ENCODE data around the gene SMIM20. TPM values are rescaled to one million over a fixed set of nuclear protein-coding genes. Genes with fewer than 3 reads are reported as not detected.

SMIM20 gene
- polyA plus RNA-seq, 1 donor from 2014 or later: 19.1 TPM

DNA sequence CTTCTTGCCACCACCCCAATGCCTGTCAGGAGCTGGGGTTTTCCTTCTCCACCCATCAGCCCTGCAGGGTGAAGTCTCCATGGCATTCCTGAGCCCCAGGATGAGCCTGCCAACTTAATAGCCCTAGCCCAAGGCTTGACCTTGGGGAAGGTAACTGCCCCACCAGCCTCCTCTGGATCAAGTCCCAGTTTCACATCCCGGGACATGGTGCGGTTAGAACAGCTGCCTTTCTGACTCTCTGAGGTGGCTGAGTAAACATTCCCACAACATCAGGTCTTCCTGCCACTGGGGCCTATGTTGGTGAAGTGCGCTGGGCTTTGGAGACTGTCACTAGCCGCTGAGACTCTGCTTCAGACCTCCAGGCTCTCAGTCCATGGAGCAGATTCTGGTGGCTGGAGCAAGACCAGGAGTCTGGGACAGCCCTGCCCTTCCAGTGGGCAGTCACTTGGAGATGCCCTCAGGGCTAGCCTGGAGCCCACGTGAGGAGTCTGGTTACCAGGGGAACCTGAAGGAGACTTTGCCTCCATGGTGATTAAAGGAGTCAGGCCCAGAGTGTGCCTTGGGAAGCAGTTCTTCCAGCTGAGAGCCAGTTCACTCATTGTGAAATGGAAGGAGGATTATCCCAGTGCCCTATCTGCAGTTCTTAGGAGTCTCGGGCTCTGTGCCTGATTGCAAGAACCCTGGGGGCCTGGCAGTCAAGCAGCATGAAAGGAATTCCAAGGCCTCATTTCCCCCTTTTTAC lies 56.8 kb downstream of the SMIM20 start:
- Histone ChIP-seq H3K27me3 (ENCODE audit: insufficient read depth, low read depth, low read length) (no peaks in the 10 kb centered on the region), H2AFZ (ENCODE audit: low read depth, low read length) (no peak overlapping the region), H3K9me3 (ENCODE audit: low read length) (no peaks in the 10 kb centered on the region), H3K27ac (ENCODE audit: low read length) (peak overlapping the region; percentile 82), H3K4me2 (ENCODE audit: low read length) (no peak overlapping the region), H3F3A (ENCODE audit: insufficient read depth, low read length, poor library complexity, severe bottlenecking) (no peaks in the 10 kb centered on the region), H3K36me3 (ENCODE audit: insufficient read depth, low read length) (no peaks in the 10 kb centered on the region), H4K20me1 (ENCODE audit: insufficient read depth) (no peaks in the 10 kb centered on the region), H3K9ac (ENCODE audit: low read length) (peak overlapping the region; percentile 36), H3K79me2 (replicated peaks; ENCODE audit: insufficient read depth, low read length) (no peaks in the 10 kb centered on the region), H3K9me2 (ENCODE audit: insufficient read depth, low read length) (no peaks in the 10 kb centered on the region), H3K4me3 (ENCODE audit: low read length) (peak overlapping the region; percentile 40)
- TF ChIP-seq EP300 (conservative IDR thresholded peaks at IDR 0.05; ENCODE audit: poor library complexity, severe bottlenecking) (no peak), RAD21 (conservative IDR thresholded peaks at IDR 0.05) (no peak), MXI1 (conservative IDR thresholded peaks at IDR 0.05; ENCODE audit: poor library complexity, severe bottlenecking) (no peak), SMC3 (conservative IDR thresholded peaks at IDR 0.05; ENCODE audit: poor library complexity) (no peak), TAF1 (IDR thresholded peaks at IDR 0.05; ENCODE audit: low read depth) (no peak), POLR2AphosphoS5 (IDR thresholded peaks at IDR 0.05) (no peak), EZH2 (IDR thresholded peaks at IDR 0.05; ENCODE audit: borderline replicate concordance, insufficient read depth, low read length, poor library complexity, severe bottlenecking) (no peak)
- TF ChIP-seq, protein P1, sequence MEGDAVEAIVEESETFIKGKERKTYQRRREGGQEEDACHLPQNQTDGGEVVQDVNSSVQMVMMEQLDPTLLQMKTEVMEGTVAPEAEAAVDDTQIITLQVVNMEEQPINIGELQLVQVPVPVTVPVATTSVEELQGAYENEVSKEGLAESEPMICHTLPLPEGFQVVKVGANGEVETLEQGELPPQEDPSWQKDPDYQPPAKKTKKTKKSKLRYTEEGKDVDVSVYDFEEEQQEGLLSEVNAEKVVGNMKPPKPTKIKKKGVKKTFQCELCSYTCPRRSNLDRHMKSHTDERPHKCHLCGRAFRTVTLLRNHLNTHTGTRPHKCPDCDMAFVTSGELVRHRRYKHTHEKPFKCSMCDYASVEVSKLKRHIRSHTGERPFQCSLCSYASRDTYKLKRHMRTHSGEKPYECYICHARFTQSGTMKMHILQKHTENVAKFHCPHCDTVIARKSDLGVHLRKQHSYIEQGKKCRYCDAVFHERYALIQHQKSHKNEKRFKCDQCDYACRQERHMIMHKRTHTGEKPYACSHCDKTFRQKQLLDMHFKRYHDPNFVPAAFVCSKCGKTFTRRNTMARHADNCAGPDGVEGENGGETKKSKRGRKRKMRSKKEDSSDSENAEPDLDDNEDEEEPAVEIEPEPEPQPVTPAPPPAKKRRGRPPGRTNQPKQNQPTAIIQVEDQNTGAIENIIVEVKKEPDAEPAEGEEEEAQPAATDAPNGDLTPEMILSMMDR (IDR thresholded peaks at IDR 0.05; ENCODE audit: poor library complexity, severe bottlenecking): no peak
- TF ChIP-seq, protein P2, sequence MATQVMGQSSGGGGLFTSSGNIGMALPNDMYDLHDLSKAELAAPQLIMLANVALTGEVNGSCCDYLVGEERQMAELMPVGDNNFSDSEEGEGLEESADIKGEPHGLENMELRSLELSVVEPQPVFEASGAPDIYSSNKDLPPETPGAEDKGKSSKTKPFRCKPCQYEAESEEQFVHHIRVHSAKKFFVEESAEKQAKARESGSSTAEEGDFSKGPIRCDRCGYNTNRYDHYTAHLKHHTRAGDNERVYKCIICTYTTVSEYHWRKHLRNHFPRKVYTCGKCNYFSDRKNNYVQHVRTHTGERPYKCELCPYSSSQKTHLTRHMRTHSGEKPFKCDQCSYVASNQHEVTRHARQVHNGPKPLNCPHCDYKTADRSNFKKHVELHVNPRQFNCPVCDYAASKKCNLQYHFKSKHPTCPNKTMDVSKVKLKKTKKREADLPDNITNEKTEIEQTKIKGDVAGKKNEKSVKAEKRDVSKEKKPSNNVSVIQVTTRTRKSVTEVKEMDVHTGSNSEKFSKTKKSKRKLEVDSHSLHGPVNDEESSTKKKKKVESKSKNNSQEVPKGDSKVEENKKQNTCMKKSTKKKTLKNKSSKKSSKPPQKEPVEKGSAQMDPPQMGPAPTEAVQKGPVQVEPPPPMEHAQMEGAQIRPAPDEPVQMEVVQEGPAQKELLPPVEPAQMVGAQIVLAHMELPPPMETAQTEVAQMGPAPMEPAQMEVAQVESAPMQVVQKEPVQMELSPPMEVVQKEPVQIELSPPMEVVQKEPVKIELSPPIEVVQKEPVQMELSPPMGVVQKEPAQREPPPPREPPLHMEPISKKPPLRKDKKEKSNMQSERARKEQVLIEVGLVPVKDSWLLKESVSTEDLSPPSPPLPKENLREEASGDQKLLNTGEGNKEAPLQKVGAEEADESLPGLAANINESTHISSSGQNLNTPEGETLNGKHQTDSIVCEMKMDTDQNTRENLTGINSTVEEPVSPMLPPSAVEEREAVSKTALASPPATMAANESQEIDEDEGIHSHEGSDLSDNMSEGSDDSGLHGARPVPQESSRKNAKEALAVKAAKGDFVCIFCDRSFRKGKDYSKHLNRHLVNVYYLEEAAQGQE (IDR thresholded peaks at IDR 0.05; ENCODE audit: borderline replicate concordance): no peak

DNA sequence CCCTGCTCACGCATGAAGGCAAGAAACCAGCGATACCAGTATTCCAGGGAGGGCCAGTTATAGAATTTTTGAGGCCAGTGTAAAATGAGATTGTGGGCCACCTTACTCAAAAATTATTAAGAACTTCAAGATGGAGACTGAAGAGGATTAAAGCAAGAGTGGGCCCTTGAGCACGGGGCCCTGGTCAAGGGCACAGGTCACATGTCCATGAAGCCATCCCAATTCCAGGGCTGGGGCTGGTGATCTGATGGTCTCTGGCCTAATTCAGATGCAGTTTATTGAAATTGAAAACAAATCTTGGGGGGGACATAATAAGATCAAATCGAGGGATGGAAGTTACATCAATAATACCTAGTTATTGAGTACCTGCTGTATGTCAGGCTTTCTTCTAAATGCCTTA lies 58.3 kb downstream of the SMIM20 start:
- no peak overlapping the region for H3K4me3 ChIP-seq (ENCODE audit: low read length)
- no peaks in the 10 kb centered on the region for H3K9me2 ChIP-seq (ENCODE audit: insufficient read depth, low read length)
- no peaks in the 10 kb centered on the region for H3K9me3 ChIP-seq (ENCODE audit: low read length)
- TF ChIP-seq MXI1 (conservative IDR thresholded peaks at IDR 0.05; ENCODE audit: poor library complexity, severe bottlenecking): no peak
- no peak for TF ChIP-seq SMC3 (conservative IDR thresholded peaks at IDR 0.05; ENCODE audit: poor library complexity)
- TF ChIP-seq, protein P2 (IDR thresholded peaks at IDR 0.05; ENCODE audit: borderline replicate concordance): no peak
- TF ChIP-seq POLR2AphosphoS5 (IDR thresholded peaks at IDR 0.05): no peak
- TF ChIP-seq, protein P1 (IDR thresholded peaks at IDR 0.05; ENCODE audit: poor library complexity, severe bottlenecking): no peak
- TF ChIP-seq EZH2 (IDR thresholded peaks at IDR 0.05; ENCODE audit: borderline replicate concordance, insufficient read depth, low read length, poor library complexity, severe bottlenecking): no peak
- no peak for TF ChIP-seq EP300 (conservative IDR thresholded peaks at IDR 0.05; ENCODE audit: poor library complexity, severe bottlenecking)
- no peak for TF ChIP-seq RAD21 (conservative IDR thresholded peaks at IDR 0.05)
- no peak for TF ChIP-seq TAF1 (IDR thresholded peaks at IDR 0.05; ENCODE audit: low read depth)
- H3K36me3 ChIP-seq (ENCODE audit: insufficient read depth, low read length): no peaks in the 10 kb centered on the region
- no peak overlapping the region for H2AFZ ChIP-seq (ENCODE audit: low read depth, low read length)
- H3F3A ChIP-seq (ENCODE audit: insufficient read depth, low read length, poor library complexity, severe bottlenecking): no peaks in the 10 kb centered on the region
- H3K27me3 ChIP-seq (ENCODE audit: insufficient read depth, low read depth, low read length): no peaks in the 10 kb centered on the region
- H4K20me1 ChIP-seq (ENCODE audit: insufficient read depth): no peaks in the 10 kb centered on the region
- no peaks in the 10 kb centered on the region for H3K79me2 ChIP-seq (replicated peaks; ENCODE audit: insufficient read depth, low read length)
- no peak overlapping the region for H3K27ac ChIP-seq (ENCODE audit: low read length)
- no peak overlapping the region for H3K9ac ChIP-seq (ENCODE audit: low read length)
- no peak overlapping the region for H3K4me2 ChIP-seq (ENCODE audit: low read length)
